Superior temporal gyrus (tissue), 1 donor: ENCODE results near the gene NFIA.

Experiments
- DNase-seq: peaks from one replicate; pipeline ENCODE4 v3.0.0-alpha.2; 2016; ENCODE audit errors: extremely low spot score

Gene NFIA

GRCh38 chr1:61332796-61333195 lies 250.4 kb downstream of the NFIA start:
- no peak for DNase-seq

DNA sequence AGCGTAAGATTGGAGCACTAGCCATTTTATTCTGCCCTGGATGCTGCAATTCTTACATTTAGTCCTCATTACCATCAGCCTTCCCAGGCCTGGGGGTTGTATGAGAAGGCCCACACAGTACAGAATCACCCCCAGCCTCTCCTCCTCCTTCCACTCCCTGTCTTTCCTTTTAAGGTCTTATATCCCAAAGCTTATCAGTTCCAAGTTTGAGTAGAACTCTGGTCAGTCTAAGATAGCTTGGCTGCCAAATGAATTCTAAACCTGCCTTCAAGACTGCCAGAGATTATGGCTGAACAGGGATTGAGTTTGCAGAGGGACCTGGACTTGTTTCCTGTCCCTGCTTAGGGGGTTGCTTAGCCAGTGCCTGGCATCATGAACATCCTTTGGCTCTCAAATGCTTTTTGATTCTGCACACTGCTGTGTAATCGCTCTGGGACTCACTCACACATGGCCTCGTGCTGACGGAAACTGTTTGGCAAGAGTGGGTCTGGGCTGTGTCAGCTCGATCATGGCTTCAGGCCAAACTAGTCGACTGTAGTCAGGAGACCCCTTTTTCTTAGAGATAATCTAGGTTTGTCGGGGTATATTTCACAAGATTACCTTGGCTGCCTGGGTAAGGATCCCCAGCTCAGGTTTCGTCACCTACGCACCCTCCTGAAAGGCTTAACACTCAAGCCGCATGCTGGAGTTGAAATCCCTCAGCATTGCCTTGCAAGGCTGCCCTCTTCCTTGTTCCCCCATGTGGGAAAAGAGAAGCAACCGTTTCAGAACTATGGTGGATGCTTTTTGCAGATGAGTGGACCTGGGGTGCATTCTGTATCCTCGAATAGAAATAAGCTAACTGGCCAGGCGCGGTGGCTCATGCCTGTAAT lies 252.6 kb downstream of the NFIA start:
- no peak for DNase-seq

GRCh38 chr1:61337037-61337436 lies 254.7 kb downstream of the NFIA start:
- no peak for DNase-seq

DNA sequence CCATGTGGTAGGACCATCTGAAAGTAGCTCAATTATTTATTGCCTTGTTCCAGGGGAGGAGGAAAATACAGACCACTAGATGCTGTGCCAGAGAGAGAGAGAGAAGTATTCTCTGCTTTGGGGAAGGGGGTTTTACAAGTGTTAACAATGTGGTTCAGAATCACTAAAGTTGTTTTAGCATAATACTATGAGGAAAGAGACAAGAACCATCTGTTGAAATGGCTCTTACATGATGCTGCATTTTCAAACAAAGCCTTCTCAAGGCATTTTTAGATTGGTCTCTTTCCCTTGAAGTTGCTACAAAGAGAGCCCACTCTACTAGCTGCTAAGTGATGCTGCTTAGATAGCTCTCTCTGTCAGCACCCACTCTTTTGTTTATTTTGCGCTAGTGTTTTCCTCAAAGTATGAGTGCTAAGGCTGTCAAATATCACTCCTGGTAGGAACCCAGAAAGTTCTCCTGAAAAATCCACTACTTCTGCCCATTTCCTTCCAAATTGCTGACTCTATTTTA lies 255.1 kb downstream of the NFIA start:
- DNase-seq = peak; percentile 42

DNA sequence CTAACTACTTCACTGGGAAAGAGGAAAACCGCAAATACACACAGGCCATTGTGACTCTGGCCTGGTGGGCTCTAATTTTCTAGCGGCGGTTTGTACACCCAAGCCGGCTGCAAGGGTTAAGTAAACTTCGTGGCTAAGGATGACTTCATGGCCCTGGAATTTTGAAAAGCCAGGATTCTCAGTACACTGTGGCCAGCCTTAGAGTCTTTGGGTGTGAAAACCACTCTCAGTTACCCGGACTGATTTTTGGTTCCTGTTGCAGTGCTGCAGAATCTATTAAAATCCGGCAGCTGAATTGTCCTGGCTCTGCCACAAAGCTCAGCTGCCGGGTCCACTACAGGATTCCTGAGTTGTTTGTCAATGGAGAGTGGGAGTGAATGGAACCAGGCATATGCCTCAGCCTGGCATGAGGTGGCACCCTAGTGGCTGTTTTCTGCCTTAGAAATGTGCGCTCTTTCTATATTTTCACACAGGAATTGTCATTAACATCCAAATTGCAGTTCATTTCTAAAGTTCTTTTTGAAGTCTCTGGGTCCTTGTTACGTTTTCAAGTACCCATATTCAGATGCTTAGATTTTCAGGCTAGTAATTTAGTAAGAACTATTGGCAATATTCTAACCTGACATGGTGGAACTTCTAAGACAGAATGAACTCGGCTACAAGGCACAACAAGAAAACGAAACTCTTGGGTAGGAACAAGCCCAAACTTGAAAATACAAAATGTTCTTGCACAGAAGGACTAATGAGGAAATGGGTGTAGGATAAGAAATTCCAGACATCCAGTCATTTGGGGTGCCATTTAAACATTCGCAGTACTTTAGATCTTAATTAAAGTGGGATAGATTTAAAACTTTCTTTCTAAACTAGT lies 255.9 kb downstream of the NFIA start:
- peak; percentile 95 for DNase-seq

- no peak for DNase-seq
Measured at GRCh38 chr1:61338899-61339298, 256.5 kb downstream of the NFIA start.

DNA sequence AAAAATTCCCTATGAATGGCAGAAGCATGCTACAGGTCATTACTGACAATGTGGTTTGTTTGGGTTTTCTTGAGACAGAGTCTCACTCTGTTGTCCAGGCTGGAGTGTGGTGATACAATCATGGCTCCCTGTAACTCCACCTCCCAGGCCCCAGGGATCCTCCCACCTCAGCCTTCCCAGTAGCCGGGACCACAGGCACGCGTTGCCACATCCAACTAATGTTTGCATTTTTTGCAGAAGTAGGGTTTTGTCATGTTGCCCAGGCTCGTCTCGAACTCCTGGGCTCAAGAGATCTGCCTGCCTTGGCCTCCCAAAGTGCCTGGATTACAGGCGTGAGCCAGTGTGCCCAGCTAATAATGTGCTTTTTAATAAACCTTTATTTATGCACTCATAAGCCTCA lies 259.1 kb downstream of the NFIA start:
- DNase-seq = no peak

GRCh38 chr1:61343734-61344420 lies 261.5 kb downstream of the NFIA start:
- no peak for DNase-seq

DNA sequence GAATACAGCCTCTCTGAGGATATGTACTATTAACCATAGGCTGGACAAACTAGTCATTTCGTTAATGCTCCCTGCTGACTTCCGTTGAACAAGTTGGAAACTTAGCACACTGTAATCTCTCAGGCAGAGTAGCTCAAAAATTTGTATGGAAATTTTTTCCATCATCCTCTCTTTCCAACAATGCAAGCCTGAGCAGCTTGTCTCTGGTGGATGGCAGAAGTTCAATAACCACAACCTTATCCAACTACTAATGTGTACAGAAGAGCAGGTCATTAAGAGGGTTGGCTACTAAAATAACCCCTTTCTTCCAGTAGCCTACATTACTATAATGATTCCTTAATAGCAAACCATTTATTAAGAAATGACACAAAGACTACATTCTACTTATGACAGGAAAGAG lies 262.3 kb downstream of the NFIA start:
- no peak for DNase-seq

DNA sequence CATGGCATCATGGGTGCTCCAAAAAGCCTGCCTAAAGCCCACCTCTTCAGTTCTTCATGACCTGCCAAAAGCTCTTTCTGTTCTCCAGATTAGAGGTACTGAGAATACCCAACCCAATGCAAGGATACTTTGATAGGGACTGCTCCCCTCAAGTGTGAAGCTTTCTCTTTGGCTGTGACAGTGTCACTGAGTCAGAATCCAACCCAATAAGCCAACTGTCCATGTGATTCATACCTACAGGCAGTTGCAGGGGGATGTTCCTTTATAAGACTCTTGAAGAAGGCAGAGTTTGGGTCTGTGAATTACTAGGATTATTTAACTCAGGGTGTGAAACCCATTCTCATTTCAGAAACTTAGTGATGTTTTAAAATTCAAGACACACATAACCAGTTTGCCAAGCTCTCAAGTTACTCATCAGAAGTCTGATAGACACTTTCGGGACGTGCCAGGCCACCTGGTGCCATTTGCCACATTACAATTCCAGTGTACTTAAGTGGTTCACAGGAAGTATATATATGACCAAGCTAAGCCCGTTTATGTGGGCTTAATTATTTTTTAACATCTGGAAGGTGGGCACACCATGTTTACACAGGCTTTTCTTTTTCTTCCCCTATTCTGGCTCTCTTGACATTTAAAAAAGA lies 265.8 kb downstream of the NFIA start:
- no peak for DNase-seq

- no peak for DNase-seq
Measured at GRCh38 chr1:61352845-61353435, 270.6 kb downstream of the NFIA start.

GRCh38 chr1:61353797-61354406 lies 271.5 kb downstream of the NFIA start:
- DNase-seq = no peak

DNA sequence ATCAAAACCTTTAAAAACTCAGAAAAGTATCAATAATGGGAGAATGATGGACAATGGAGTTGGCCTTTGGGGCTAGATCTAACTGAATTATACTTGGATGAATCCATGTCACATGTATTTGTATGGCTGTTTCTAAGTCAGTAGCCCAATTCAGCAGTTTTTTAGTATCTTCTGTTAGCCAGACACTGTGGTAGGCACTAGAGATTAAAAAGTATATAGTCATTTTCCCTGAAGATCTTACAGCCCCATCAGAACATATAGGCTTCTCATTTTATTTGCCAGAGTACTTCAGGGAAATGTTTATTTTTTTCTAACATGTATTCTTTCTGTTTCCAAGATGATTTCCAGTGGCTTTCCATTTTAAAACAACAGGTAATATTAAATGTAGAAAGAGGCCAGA lies 273.7 kb downstream of the NFIA start:
- DNase-seq = no peak

DNA sequence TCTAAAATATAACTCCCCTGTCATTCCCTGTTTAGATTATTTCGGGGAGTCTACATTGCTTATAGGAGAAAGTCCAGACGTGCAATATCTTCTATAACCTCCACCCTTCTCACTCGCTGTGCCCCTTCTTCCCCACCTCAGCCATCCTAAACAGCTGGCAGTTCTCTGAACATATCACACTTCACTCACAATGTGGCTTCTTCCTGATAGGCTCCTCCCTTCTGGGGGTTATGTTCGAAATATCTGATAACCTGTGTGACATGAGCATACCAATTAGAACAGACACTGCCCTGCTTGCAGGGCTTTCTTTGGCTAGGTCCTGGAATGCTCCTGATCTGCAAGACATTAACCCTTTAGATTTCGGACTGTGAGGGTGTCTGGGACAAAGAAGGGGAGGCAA lies 274.6 kb downstream of the NFIA start:
- no peak for DNase-seq

- no peak for DNase-seq
Measured at GRCh38 chr1:61357539-61357938, 275.2 kb downstream of the NFIA start.

DNA sequence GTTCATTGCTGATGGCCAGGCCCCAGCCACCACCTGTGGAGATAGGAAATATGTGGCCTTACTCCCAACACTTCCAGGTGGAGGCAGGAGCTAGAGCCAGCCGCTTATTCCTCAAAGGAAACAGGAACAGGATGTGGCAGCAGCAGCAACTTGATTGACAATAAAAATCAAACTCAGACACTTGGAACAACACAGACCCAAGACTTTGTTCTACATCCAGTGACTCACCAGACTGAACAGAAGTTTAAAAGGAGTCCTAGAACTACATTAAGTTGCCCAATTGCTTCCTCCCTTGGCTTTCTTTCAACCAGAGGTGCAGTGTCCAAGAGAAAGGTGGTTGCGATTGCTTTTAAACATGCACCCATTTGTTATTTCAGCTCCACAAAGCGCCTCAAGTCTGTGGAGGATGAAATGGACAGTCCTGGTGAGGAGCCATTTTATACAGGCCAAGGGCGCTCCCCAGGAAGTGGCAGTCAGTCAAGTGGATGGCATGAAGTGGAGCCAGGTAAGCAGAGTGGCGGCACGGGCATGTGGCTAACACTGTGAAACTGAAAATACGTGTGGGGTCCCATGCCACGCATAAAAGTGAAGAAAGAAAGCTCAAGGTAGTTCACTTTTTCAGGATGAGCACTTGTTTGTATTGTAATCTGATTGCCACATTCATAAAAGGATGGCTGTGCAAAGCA lies 276.6 kb downstream of the NFIA start:
- DNase-seq = no peak

DNA sequence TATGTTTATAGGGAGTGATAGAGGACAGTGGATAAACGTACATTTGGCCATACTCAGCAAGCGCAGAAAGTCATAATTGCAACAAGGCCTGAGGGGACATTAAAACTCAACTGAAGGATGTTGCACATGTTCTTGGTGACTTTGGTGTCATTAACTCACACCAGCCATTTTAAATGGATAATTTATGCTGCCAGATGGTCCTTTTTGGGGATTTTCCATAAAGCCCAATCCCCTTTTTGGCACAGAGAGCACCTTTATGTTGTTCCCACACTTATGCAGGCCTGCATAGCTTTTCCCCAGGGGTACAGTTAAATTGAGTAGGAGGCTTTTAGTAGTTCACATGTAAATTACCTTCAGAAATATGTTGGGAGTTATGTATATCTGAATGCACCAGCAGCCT lies 279.6 kb downstream of the NFIA start:
- DNase-seq = no peak

- DNase-seq = no peak
Measured at GRCh38 chr1:61362351-61362750, 280.0 kb downstream of the NFIA start.

DNA sequence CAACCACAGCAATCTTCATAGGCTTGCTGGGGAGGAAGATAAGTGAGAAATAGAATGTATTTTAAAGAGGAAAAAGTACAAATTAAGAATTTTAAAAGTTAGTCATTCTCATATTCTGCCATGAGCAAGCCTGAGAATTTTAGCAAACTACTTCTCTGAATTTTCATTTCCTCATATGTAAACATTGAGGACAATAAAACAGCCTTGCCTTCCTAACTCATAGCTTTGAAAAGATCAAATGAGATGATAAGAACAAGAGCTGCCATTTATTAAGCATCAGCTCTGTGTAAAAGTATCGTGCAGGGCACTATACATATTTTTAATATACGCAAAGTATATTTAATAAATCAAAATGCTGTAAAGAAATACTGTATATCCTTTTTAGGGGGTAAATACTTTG lies 286.0 kb downstream of the NFIA start:
- no peak for DNase-seq

DNA sequence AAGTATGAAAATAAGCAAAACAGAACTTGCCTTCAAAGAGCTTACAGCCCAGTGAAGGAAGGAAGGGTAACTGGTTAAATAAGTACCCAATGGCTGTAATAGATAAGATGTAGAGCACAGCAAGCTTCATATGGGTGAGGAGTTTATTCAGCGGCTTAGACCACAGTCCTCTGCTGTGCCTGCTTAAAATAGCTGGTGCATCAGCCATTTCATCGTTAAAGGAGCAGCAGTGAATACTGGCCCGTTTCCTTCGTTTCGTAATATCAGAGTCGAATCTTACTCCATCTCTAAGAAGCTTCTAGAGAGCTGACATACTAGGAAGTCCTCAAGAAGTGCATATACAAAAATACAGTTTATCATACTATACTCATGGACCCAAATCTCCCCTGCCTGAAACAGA lies 286.5 kb downstream of the NFIA start:
- no peak for DNase-seq
